ENCODE data around the gene TMEM192. TPM values are rescaled to one million over a fixed set of nuclear protein-coding genes. Genes with fewer than 3 reads are reported as not detected.

The TMEM192 gene
- total and polyA plus RNA-seq, 2 donors (not counting 3 experiments of a cell fraction or from before 2014, with no cell fraction given): 11.4 to 13.0 TPM

- peaks cover 0 to 2% of the 10 kb centered on the region in 2 experiments for H3K27me3 ChIP-seq (ENCODE audit: control insufficient read depth in 2 of 2, insufficient read depth in 2 of 2, low read length in 2 of 2)
- BruUV-seq (replicated peaks): no TSS peak
- H3K4me2 ChIP-seq (ENCODE audit: insufficient read depth, low read length): no peak overlapping the region
- no peaks in the 10 kb centered on the region for H3K4me1 ChIP-seq (ENCODE audit: control insufficient read depth, extremely low read depth, insufficient read depth, low read length)
- no peaks in the 10 kb centered on the region for H3K79me2 ChIP-seq (ENCODE audit: control insufficient read depth, insufficient read depth, low read length)
- POLR2A ChIA-PET: no interaction called here
- dilution Hi-C loops (cut with MboI; ENCODE audit: extremely low pct_ligation_motif_present, low sequenced_read_pairs): no loop called here
- TF ChIP-seq EZH2 (IDR thresholded peaks at IDR 0.05; ENCODE audit: borderline replicate concordance, low read depth, low read length, severe bottlenecking): no peak
- no peak for TF ChIP-seq FOS (IDR thresholded peaks at IDR 0.05; ENCODE audit: borderline replicate concordance, insufficient read depth, low read length)
- TF ChIP-seq POLR2AphosphoS5 (IDR thresholded peaks at IDR 0.05; ENCODE audit: insufficient read depth, low read depth, low read length): no peak
- no peak for TF ChIP-seq CTCF (IDR thresholded peaks at IDR 0.05; ENCODE audit: extremely low read depth in 1 of 2, insufficient read depth in 1 of 2, low read depth in 1 of 2, low read length in 2 of 2)
- TF ChIP-seq, protein P1, sequence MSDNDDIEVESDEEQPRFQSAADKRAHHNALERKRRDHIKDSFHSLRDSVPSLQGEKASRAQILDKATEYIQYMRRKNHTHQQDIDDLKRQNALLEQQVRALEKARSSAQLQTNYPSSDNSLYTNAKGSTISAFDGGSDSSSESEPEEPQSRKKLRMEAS (IDR thresholded peaks at IDR 0.05; ENCODE audit: insufficient read depth, insufficient read length): no peak
- TF ChIP-seq JUN (IDR thresholded peaks at IDR 0.05; ENCODE audit: borderline replicate concordance, insufficient read depth, insufficient read length, low read depth): no peak
- TF ChIP-seq GATA2 (IDR thresholded peaks at IDR 0.05; ENCODE audit: insufficient read depth, insufficient read length, low read depth, low read length): no peak
- no peak for TF ChIP-seq MYC (IDR thresholded peaks at IDR 0.05; ENCODE audit: low read depth, low read length)
- TF ChIP-seq POLR2A (IDR thresholded peaks at IDR 0.05; ENCODE audit: low read depth, low read length): no peak
- CTCF ChIA-PET: no interaction called here
- H3K9me3 ChIP-seq (replicated peaks; ENCODE audit: control insufficient read depth, insufficient read depth, low read length): no peaks in the 10 kb centered on the region
- no peak overlapping the region for H3K4me3 ChIP-seq (replicated peaks in 1 of 3; ENCODE audit: insufficient read depth in 1 of 3, low read depth in 1 of 3, low read length in 3 of 3)
- H3K36me3 ChIP-seq (ENCODE audit: control insufficient read depth in 2 of 2, extremely low read depth in 1 of 2, insufficient read depth in 2 of 2, low read length in 2 of 2): no peaks in the 10 kb centered on the region
- no peaks in the 10 kb centered on the region for H4K20me1 ChIP-seq (replicated peaks; ENCODE audit: control insufficient read depth, extremely low read depth, insufficient read depth, low read length)
- no peak overlapping the region for H3K9ac ChIP-seq (replicated peaks; ENCODE audit: extremely low read depth, insufficient read depth, low read length)
- DNase-seq (ENCODE audit: low read depth, low spot score) (no peak), FAIRE-seq (no peak)
- no peak overlapping the region for H3K27ac ChIP-seq (ENCODE audit: insufficient read depth, low read depth, low read length)
- no peaks in the 10 kb centered on the region for H3K9me1 ChIP-seq (replicated peaks; ENCODE audit: control insufficient read depth, extremely low read depth, insufficient read depth, low read length)
- H2AFZ ChIP-seq (ENCODE audit: low read depth, low read length): no peak overlapping the region
- intact Hi-C loops (cut with micrococcal nuclease): no loop called here
Observed at GRCh38 chr4:165158762-165159161, 46.1 kb upstream of the TMEM192 start.
